KMS-11 (cell line): Measurements from ENCODE around the gene ACER2.
"Not testable (repeated sequence)": the region's sequence is repeated elsewhere in the genome, so short reads cannot be mapped to it uniquely, and the experiment has no call there.

ENCODE experiments used
- H2AFZ ChIP-seq: fragments of 200-600 bp; sonication (generic); 2 replicates; pipeline ENCODE4 v1.6.1; 2016; ENCODE audit warnings: antibody characterized with exemption, mixed run types, low read depth
- H3K27ac ChIP-seq: fragments of 200-600 bp; sonication (generic); 2 replicates; pipeline ENCODE4 v1.6.1; 2016; ENCODE audit warnings: mild to moderate bottlenecking, mixed run types
- H3K27me3 ChIP-seq: fragments of 200-600 bp; sonication (generic); 2 replicates; pipeline ENCODE4 v1.6.1; 2017; ENCODE audit warnings: mild to moderate bottlenecking, low read depth, mixed run types, moderate library complexity; ENCODE audit not compliant: insufficient read depth
- H3K36me3 ChIP-seq: fragments of 200-600 bp; sonication (generic); 2 replicates; pipeline ENCODE4 v1.6.1; 2017; ENCODE audit warnings: mild to moderate bottlenecking, mixed run types; ENCODE audit not compliant: insufficient read depth
- H3K4me1 ChIP-seq: fragments of 200-600 bp; sonication (generic); 2 replicates; pipeline ENCODE4 v1.6.1; 2016; ENCODE audit warnings: mild to moderate bottlenecking, low read depth, mixed run types; ENCODE audit not compliant: poor library complexity, severe bottlenecking
- H3K4me2 ChIP-seq: fragments of 200-600 bp; sonication (generic); 2 replicates; pipeline ENCODE4 v1.7.0; 2016; ENCODE audit warnings: mild to moderate bottlenecking, mixed run types
- H3K4me3 ChIP-seq: fragments of 200-600 bp; sonication (generic); IDR thresholded peaks from 2 replicates; pipeline ENCODE4 v1.6.1; 2017; ENCODE audit warnings: low read depth, low read length, mixed read lengths; ENCODE audit not compliant: insufficient read depth
- H3K79me2 ChIP-seq: fragments of 200-600 bp; sonication (generic); 2 replicates; pipeline ENCODE4 v1.6.1; 2016; ENCODE audit warnings: low read depth, mixed run types; ENCODE audit not compliant: insufficient read depth
- H3K9ac ChIP-seq: fragments of 200-600 bp; sonication (generic); 2 replicates; pipeline ENCODE4 v1.6.1; 2016; ENCODE audit warnings: mild to moderate bottlenecking, mixed run types
- H4K20me1 ChIP-seq: fragments of 200-600 bp; sonication (generic); 2 replicates; pipeline ENCODE4 v1.6.1; 2016; ENCODE audit warnings: mild to moderate bottlenecking, mixed run types; ENCODE audit not compliant: insufficient read depth
- TF ChIP-seq, protein P1 (sequence below): fragments of 200-600 bp; sonication (generic); conservative IDR thresholded peaks from 2 replicates; pipeline ENCODE4 v1.6.1; 2017; ENCODE audit warnings: low read depth, mild to moderate bottlenecking, antibody characterized with exemption, low read length, moderate library complexity, mixed read lengths

ACER2 gene

DNA sequence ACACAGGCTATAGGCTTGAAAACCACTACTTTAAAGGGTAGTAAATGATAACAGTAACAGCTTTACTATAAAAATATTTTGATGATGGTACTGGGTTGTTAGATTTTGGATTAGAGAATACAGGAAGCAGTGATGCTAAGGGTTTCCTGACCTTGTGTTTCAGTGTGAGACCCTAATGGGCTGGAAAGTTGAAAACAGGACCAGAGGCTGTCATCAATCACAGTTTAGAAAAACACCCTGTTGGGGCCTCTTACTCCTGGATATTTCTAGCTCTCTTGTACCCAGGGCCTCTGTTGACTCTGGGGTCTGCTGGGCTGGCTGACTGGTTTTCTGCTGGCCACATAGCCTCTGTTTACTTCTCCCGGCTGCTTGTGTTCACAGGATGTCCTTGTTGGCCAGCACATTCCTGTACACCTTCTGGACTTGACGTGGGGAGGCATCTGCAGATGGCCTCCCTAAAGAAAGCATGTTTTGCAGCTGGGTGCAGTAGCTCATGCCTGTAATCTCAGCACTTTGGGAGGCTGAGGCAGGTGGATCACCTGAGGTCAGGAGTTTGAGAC lies 21.5 kb downstream of the ACER2 start:
- H4K20me1 ChIP-seq = no peaks in the 10 kb centered on the region
- no peak overlapping the region for H3K27ac ChIP-seq
- H3K9ac ChIP-seq = no peak overlapping the region
- no peak overlapping the region for H3K4me3 ChIP-seq
- H3K79me2 ChIP-seq = no peaks in the 10 kb centered on the region
- H3K27me3 ChIP-seq = no peaks in the 10 kb centered on the region
- H3K4me2 ChIP-seq = no peak overlapping the region
- H3K4me1 ChIP-seq = no peaks in the 10 kb centered on the region
- H2AFZ ChIP-seq = no peak overlapping the region
- TF ChIP-seq, protein P1, sequence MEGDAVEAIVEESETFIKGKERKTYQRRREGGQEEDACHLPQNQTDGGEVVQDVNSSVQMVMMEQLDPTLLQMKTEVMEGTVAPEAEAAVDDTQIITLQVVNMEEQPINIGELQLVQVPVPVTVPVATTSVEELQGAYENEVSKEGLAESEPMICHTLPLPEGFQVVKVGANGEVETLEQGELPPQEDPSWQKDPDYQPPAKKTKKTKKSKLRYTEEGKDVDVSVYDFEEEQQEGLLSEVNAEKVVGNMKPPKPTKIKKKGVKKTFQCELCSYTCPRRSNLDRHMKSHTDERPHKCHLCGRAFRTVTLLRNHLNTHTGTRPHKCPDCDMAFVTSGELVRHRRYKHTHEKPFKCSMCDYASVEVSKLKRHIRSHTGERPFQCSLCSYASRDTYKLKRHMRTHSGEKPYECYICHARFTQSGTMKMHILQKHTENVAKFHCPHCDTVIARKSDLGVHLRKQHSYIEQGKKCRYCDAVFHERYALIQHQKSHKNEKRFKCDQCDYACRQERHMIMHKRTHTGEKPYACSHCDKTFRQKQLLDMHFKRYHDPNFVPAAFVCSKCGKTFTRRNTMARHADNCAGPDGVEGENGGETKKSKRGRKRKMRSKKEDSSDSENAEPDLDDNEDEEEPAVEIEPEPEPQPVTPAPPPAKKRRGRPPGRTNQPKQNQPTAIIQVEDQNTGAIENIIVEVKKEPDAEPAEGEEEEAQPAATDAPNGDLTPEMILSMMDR = no peak
- H3K36me3 ChIP-seq = no peaks in the 10 kb centered on the region

DNA sequence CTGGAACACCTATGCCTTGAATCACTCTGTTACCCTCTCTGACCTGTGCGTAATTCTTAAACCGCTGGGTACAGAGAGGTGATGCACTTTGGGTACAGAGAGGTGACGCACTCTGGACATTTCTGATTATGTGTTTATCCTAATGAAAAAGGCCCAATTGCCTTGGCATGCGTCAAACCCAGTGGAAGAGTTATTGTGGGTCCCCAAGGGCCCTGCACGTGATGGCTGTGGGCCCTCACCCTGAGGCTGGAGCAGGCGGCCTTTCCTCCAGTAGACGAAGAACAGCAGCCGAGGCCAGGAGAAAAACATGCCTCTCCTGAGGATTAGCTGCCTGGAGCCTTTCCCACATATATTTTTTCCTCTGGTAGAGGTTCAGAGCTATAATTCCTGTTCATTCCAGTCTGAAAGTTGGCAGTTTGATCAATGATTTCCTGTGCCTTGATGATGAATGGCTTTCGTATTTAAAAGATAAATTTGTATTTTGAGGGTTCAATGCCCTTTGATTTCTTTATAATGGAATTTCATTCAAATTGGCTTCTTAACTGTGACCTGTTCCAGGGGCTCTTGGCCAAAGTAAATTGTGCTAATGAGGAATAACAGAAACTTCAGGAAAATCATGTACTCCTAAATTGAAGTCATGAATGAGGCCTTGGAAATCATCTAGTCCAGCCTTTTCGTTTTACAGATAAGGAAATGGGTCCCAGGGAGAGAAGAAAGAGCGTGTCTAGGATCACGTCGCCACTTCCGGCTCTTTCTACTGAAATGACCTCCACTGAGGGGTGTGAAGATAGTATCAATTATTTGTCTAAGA lies 22.8 kb downstream of the ACER2 start:
- no peaks in the 10 kb centered on the region for H3K4me1 ChIP-seq
- TF ChIP-seq, protein P1 = no peak
- no peak overlapping the region for H3K4me2 ChIP-seq
- no peak overlapping the region for H2AFZ ChIP-seq
- H3K79me2 ChIP-seq = no peaks in the 10 kb centered on the region
- no peaks in the 10 kb centered on the region for H4K20me1 ChIP-seq
- no peak overlapping the region for H3K4me3 ChIP-seq
- no peaks in the 10 kb centered on the region for H3K27me3 ChIP-seq
- no peak overlapping the region for H3K27ac ChIP-seq
- H3K36me3 ChIP-seq = no peaks in the 10 kb centered on the region
- no peak overlapping the region for H3K9ac ChIP-seq

DNA sequence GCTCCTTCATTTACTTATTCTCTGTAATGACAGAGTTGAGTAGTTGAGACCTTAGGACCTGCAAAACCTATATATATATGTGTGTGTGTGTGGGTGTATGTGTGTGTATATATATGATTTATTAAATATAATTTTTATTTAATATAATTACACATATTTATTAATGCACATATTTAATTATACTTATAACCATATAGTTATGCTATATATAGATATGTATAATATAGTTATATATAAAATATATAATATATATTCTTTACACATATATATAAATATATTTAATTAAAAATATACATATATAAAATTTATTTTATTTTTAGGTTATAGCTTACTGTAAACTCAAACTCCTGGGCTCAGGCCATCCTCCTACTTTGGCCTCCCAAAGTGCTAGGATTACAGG lies 23.7 kb downstream of the ACER2 start:
- Histone ChIP-seq H3K9ac (no peak overlapping the region), H3K36me3 (no peaks in the 10 kb centered on the region), H3K4me3 (no peak overlapping the region), H3K27ac (no peak overlapping the region), H3K27me3 (no peaks in the 10 kb centered on the region), H3K79me2 (no peaks in the 10 kb centered on the region), H3K4me2 (no peak overlapping the region), H2AFZ (no peak overlapping the region), H3K4me1 (no peaks in the 10 kb centered on the region), H4K20me1 (no peaks in the 10 kb centered on the region)
- TF ChIP-seq, protein P1 = no peak

DNA sequence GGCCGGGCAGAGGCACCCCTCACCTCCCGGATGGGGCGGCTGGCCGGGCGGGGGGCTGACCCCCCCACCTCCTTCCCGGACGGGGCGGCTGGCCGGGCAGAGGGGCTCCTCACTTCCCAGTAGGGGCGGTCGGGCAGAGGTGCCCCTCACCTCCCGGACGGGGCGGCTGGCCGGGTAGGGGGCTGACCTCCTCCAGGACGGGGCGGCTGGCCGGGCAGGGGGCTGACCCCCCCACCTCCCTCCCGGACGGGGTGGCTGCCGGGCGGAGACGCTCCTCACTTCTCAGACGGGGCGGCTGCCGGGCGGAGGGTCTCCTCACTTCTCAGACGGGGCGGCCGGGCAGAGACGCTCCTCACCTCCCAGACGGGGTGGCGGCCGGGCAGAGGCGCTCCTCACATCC lies 24.9 kb downstream of the ACER2 start:
- not testable (repeated sequence) for H2AFZ ChIP-seq, H3K36me3 ChIP-seq, H4K20me1 ChIP-seq, H3K79me2 ChIP-seq, H3K4me1 ChIP-seq, H3K4me3 ChIP-seq, H3K9ac ChIP-seq, H3K4me2 ChIP-seq, H3K27me3 ChIP-seq, H3K27ac ChIP-seq

DNA sequence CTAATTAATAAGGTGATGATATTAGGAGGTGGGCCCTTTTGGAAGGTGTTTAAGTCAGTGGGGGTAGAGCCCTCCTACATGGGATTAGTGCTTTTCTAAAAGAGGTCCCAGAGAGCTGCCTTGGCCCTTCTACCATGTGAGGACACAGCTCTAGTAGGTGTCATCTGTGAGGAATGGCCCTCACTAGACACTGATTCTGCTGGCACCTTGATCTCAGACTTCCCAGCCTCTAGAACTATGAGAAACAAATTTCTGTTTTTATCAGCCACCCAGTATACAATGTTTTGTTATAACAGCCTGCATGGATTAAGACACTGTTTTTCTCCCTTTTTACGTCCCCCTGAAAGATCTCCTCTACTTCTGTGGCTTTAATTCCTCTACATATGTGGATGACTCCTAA lies 31.6 kb downstream of the ACER2 start:
- H3K27me3 ChIP-seq = no peaks in the 10 kb centered on the region
- TF ChIP-seq, protein P1 = no peak
- no peak overlapping the region for H3K4me2 ChIP-seq
- no peak overlapping the region for H3K27ac ChIP-seq
- no peak overlapping the region for H2AFZ ChIP-seq
- H3K36me3 ChIP-seq = no peaks in the 10 kb centered on the region
- no peaks in the 10 kb centered on the region for H3K79me2 ChIP-seq
- no peak overlapping the region for H3K4me3 ChIP-seq
- H3K9ac ChIP-seq = no peak overlapping the region
- no peaks in the 10 kb centered on the region for H4K20me1 ChIP-seq
- peaks cover 22% of the 10 kb centered on the region for H3K4me1 ChIP-seq
